ENCODE data around the gene OR6B3. TPM values are rescaled to one million over a fixed set of nuclear protein-coding genes. Genes with fewer than 3 reads are reported as not detected.
A peak's percentile ranks its signal among the peaks of the same experiment; 100 is the strongest.

The OR6B3 gene
- polyA plus RNA-seq (ENCODE audit: insufficient read length): not detected

- DNase-seq (ENCODE audit: low read depth): no peak
Measured at GRCh38 chr2:240053173-240054155, at the start of gene OR6B3. OR6B3 (minus strand) TSS chr2:240053521.

GRCh38 chr2:240098349-240098748 lies 45.0 kb upstream of the OR6B3 start:
- no peak for DNase-seq (ENCODE audit: low read depth)

- no peak for DNase-seq (ENCODE audit: low read depth)
Measured at GRCh38 chr2:240095556-240096523, 42.5 kb upstream of the OR6B3 start.

- DNase-seq (ENCODE audit: low read depth): no peak
Measured at GRCh38 chr2:240089306-240089705, 36.0 kb upstream of the OR6B3 start.

GRCh38 chr2:240086563-240086962 lies 33.2 kb upstream of the OR6B3 start:
- DNase-seq (ENCODE audit: low read depth): no peak

GRCh38 chr2:240078631-240079030 lies 25.3 kb upstream of the OR6B3 start:
- DNase-seq (ENCODE audit: low read depth): no peak

GRCh38 chr2:240077442-240077841 lies 24.1 kb upstream of the OR6B3 start:
- no peak for DNase-seq (ENCODE audit: low read depth)

GRCh38 chr2:240074545-240074944 lies 21.2 kb upstream of the OR6B3 start:
- DNase-seq (ENCODE audit: low read depth): no peak

- DNase-seq (ENCODE audit: low read depth): no peak
Measured at GRCh38 chr2:240070907-240071306, 17.6 kb upstream of the OR6B3 start.

GRCh38 chr2:240069829-240070228 lies 16.5 kb upstream of the OR6B3 start:
- no peak for DNase-seq (ENCODE audit: low read depth)

GRCh38 chr2:240068193-240068592 lies 14.9 kb upstream of the OR6B3 start:
- no peak for DNase-seq (ENCODE audit: low read depth)

GRCh38 chr2:240066489-240066888 lies 13.2 kb upstream of the OR6B3 start:
- DNase-seq (ENCODE audit: low read depth): no peak

- DNase-seq (ENCODE audit: low read depth): no peak
Measured at GRCh38 chr2:240064898-240065297, 11.6 kb upstream of the OR6B3 start.

- peak; percentile 1 for DNase-seq (ENCODE audit: low read depth)
Measured at GRCh38 chr2:240060977-240061591, 7.8 kb upstream of the OR6B3 start.

GRCh38 chr2:240056678-240057077 lies 3.4 kb upstream of the OR6B3 start:
- no peak for DNase-seq (ENCODE audit: low read depth)

GRCh38 chr2:240055177-240055917 lies 2.0 kb upstream of the OR6B3 start:
- no peak for DNase-seq (ENCODE audit: low read depth)

- no peak for DNase-seq (ENCODE audit: low read depth)
Measured at GRCh38 chr2:240052524-240052923, 797 bp downstream of the OR6B3 start.

- DNase-seq (ENCODE audit: low read depth): no peak
Measured at GRCh38 chr2:240051697-240052096, 1.6 kb downstream of the OR6B3 start.

GRCh38 chr2:240050278-240050677 lies 3.0 kb downstream of the OR6B3 start:
- no peak for DNase-seq (ENCODE audit: low read depth)

- DNase-seq (ENCODE audit: low read depth): no peak
Measured at GRCh38 chr2:240048237-240048636, 5.1 kb downstream of the OR6B3 start.

GRCh38 chr2:240045098-240045497 lies 8.2 kb downstream of the OR6B3 start:
- no peak for DNase-seq (ENCODE audit: low read depth)
